H1 (cell line): ENCODE measurements around the gene FAM181A. TPM values are rescaled to one million over a fixed set of nuclear protein-coding genes. Genes with fewer than 3 reads are reported as not detected.

Experiments
- CTCF ChIA-PET: fragments of 300-600 bp; sonication (Branson Sonifier 250); formaldehyde crosslinking; loops from one replicate; lab custom pipeline; 2021; ENCODE audit not compliant: partially characterized antibody; lab: Charles Lee
- POLR2A ChIA-PET: fragments of 300-600 bp; sonication (Branson Sonifier 250); formaldehyde crosslinking; loops from one replicate; lab custom pipeline; 2021; ENCODE audit warnings: inconsistent platforms; ENCODE audit not compliant: partially characterized antibody; lab: Charles Lee
- DNase-seq, 2 experiments: peaks; one replicate each; pipeline versions ENCODE4 v3.0.0 to v3.0.0-alpha.2; 2010 to 2022; ENCODE audit warnings: low spot score in 2 of 2, low read depth in 1 of 2, mixed read lengths in 1 of 2
- FAIRE-seq: peaks from 2 replicates; lab custom pipeline; 2011; peaks lifted over from hg19 to GRCh38; lab: Jason Lieb, UNC
- H2AFZ ChIP-seq: 2 replicates; pipeline ENCODE4 v1.8.1; 2012; ENCODE audit warnings: low read length, inconsistent platforms
- H2AK5ac ChIP-seq: 2 replicates; pipeline ENCODE4 v1.6.1; 2013; ENCODE audit warnings: low read depth, low read length
- H2BK120ac ChIP-seq: replicated peaks from 2 replicates; pipeline ENCODE3; 2013; ENCODE audit warnings: low read depth, low read length, inconsistent platforms
- H2BK12ac ChIP-seq: 2 replicates; pipeline ENCODE4 v1.6.1; 2013; ENCODE audit warnings: low read depth, low read length
- H2BK15ac ChIP-seq: 2 replicates; pipeline ENCODE4 v1.6.1; 2013; ENCODE audit warnings: low read length
- H2BK20ac ChIP-seq: 2 replicates; pipeline ENCODE4 v1.6.1; 2013; ENCODE audit warnings: low read length
- H2BK5ac ChIP-seq: 2 replicates; pipeline ENCODE4 v1.6.1; 2013; ENCODE audit warnings: low read depth, low read length
- H3K14ac ChIP-seq: 2 replicates; pipeline ENCODE4 v1.6.1; 2013; ENCODE audit warnings: inconsistent platforms; ENCODE audit not compliant: insufficient read length
- H3K18ac ChIP-seq: 2 replicates; pipeline ENCODE4 v1.6.1; 2013; ENCODE audit warnings: low read length; ENCODE audit errors: extremely low read depth
- H3K23ac ChIP-seq: 2 replicates; pipeline ENCODE4 v1.6.1; 2013; ENCODE audit warnings: inconsistent platforms; ENCODE audit not compliant: insufficient read length
- H3K23me2 ChIP-seq: 2 replicates; pipeline ENCODE4 v1.6.1; 2013; ENCODE audit warnings: low read depth, low read length
- H3K27ac ChIP-seq: 2 replicates; pipeline ENCODE4 v1.6.1; 2011; ENCODE audit warnings: low read depth, low read length, inconsistent platforms
- H3K27me3 ChIP-seq, 4 experiments: replicated peaks in 1 of 4; 1 replicate in 1 of 4; 2 replicates in 3 of 4; pipeline versions ENCODE4 v1.6.1 to v1.8.1; 2011 to 2013; ENCODE audit warnings: low read length in 3 of 4, mild to moderate bottlenecking in 3 of 4, inconsistent platforms in 2 of 4, mixed read lengths in 2 of 4, moderate library complexity in 1 of 4; ENCODE audit not compliant: control insufficient read depth in 3 of 4, insufficient read depth in 3 of 4; ENCODE audit errors: extremely low read depth in 1 of 4
- H3K36me3 ChIP-seq, 4 experiments: 2 replicates each; pipeline versions ENCODE4 v1.6.1 to v1.8.1; 2011 to 2013; ENCODE audit warnings: mild to moderate bottlenecking in 4 of 4, low read length in 3 of 4, moderate library complexity in 2 of 4, control low read depth in 1 of 4, inconsistent platforms in 1 of 4; ENCODE audit not compliant: insufficient read depth in 4 of 4, control insufficient read depth in 2 of 4
- H3K4ac ChIP-seq: replicated peaks from 2 replicates; pipeline ENCODE3; 2013; ENCODE audit warnings: low read length, low read depth, mixed read lengths, inconsistent platforms; ENCODE audit not compliant: insufficient read length
- H3K4me1 ChIP-seq, 4 experiments: replicated peaks in 1 of 4; 1 replicate in 1 of 4; 2 replicates in 3 of 4; pipeline versions ENCODE4 v1.6.1 to v1.8.1; 2011 to 2013; ENCODE audit warnings: low read length in 3 of 4, inconsistent platforms in 2 of 4, mixed read lengths in 1 of 4; ENCODE audit not compliant: insufficient read depth in 4 of 4, control insufficient read depth in 3 of 4
- H3K4me2 ChIP-seq, 2 experiments: 2 replicates each; pipeline versions ENCODE4 v1.6.1 to v1.8.1; 2011 to 2013; ENCODE audit warnings: low read depth in 2 of 2, low read length in 2 of 2, control low read depth in 1 of 2, inconsistent platforms in 1 of 2, mild to moderate bottlenecking in 1 of 2; ENCODE audit not compliant: insufficient read depth in 1 of 2
- H3K4me3 ChIP-seq, 4 experiments: fragments of 200-600, 300-600 bp in 1 of 4; sonication (generic), shearing (Covaris generic), sonication (Bioruptor Twin) in 1 of 4; 2 replicates each; pipeline versions ENCODE4 v1.5.1 to v1.8.1; 2011 to 2016; ENCODE audit warnings: low read length in 4 of 4, low read depth in 3 of 4, control low read depth in 2 of 4, inconsistent platforms in 2 of 4, mild to moderate bottlenecking in 2 of 4, mixed read lengths in 1 of 4, moderate library complexity in 1 of 4; ENCODE audit not compliant: insufficient read depth in 2 of 4; ENCODE audit errors: extremely low read depth in 1 of 4
- H3K56ac ChIP-seq: replicated peaks from 2 replicates; pipeline ENCODE3; 2013; ENCODE audit warnings: low read depth, mild to moderate bottlenecking, mixed read lengths, low read length, inconsistent platforms; ENCODE audit not compliant: insufficient read length
- H3K79me1 ChIP-seq: 2 replicates; pipeline ENCODE4 v1.6.1; 2013; ENCODE audit warnings: low read depth, low read length, control low read depth
- H3K79me2 ChIP-seq, 2 experiments: 2 replicates each; pipeline versions ENCODE4 v1.6.1 to v1.8.1; 2012 to 2013; ENCODE audit warnings: low read length in 2 of 2, mild to moderate bottlenecking in 2 of 2, inconsistent platforms in 1 of 2; ENCODE audit not compliant: insufficient read depth in 2 of 2, control insufficient read depth in 1 of 2
- H3K9ac ChIP-seq, 4 experiments: replicated peaks in 1 of 4; 1 replicate in 1 of 4; 2 replicates in 3 of 4; pipeline versions ENCODE4 v1.6.1 to v1.8.1; 2011 to 2013; ENCODE audit warnings: low read depth in 3 of 4, low read length in 3 of 4, control low read depth in 2 of 4, mild to moderate bottlenecking in 2 of 4, moderate library complexity in 2 of 4, inconsistent platforms in 1 of 4; ENCODE audit errors: extremely low read depth in 1 of 4
- H3K9me3 ChIP-seq, 2 experiments: 2 replicates each; pipeline versions ENCODE4 v1.6.1 to v1.8.1; 2012 to 2013; ENCODE audit warnings: mild to moderate bottlenecking in 2 of 2, moderate library complexity in 2 of 2, control low read depth in 1 of 2, inconsistent platforms in 1 of 2, low read depth in 1 of 2, low read length in 1 of 2, mixed read lengths in 1 of 2; ENCODE audit not compliant: insufficient read depth in 2 of 2
- H4K20me1 ChIP-seq, 2 experiments: replicated peaks in 1 of 2; 2 replicates each; pipeline versions ENCODE3 to v1.8.1; 2011 to 2013; ENCODE audit warnings: inconsistent platforms in 2 of 2, low read length in 2 of 2, mild to moderate bottlenecking in 1 of 2; ENCODE audit not compliant: insufficient read depth in 2 of 2, control insufficient read depth in 1 of 2
- H4K5ac ChIP-seq: 2 replicates; pipeline ENCODE4 v1.6.1; 2013; ENCODE audit warnings: low read length, low read depth, mixed read lengths, inconsistent platforms; ENCODE audit not compliant: insufficient read length
- H4K8ac ChIP-seq: 2 replicates; pipeline ENCODE4 v1.8.0; 2013; ENCODE audit warnings: mild to moderate bottlenecking, moderate library complexity, low read length, inconsistent platforms; ENCODE audit not compliant: insufficient read depth; ENCODE audit errors: extremely low read depth
- H4K91ac ChIP-seq: replicated peaks from 2 replicates; pipeline ENCODE3; 2013; ENCODE audit warnings: low read length, mixed read lengths, inconsistent platforms; ENCODE audit not compliant: insufficient read length
- BRCA1 ChIP-seq: IDR thresholded peaks from 2 replicates; pipeline ENCODE4 v1.6.1; 2012; ENCODE audit warnings: low read depth, low read length, improper control_type of control experiment
- KDM1A ChIP-seq: fragments of 200-600, 300-600 bp; sonication (generic); IDR thresholded peaks from 2 replicates; pipeline ENCODE4 v1.7.1; 2016; ENCODE audit warnings: mild to moderate bottlenecking, low read length, borderline replicate concordance
- WGBS, 2 experiments: shearing (Covaris generic) in 1 of 2; methylation state at CpG; one replicate each; pipeline versions ENCODE4 v1.1.6 to v1.1.7; 2013 to 2015; ENCODE audit warnings: low lambda C conversion rate in 2 of 2, mixed read lengths in 2 of 2, inconsistent platforms in 1 of 2, low coverage in 1 of 2, missing lambda C conversion rate in 1 of 2; ENCODE audit not compliant: insufficient replicate concordance in 2 of 2, insufficient coverage in 1 of 2, insufficient read length in 1 of 2; ENCODE audit errors: extremely low coverage in 1 of 2, missing lambda C conversion rate in 1 of 2; 5-methylcytosine and 5-hydroxymethylcytosine counted together
- polyA plus RNA-seq, 7 experiments: library from polyadenylated mRNA; depleted of rRNA in 3 of 7; stranded (reverse) in 5 of 7; unstranded in 2 of 7; fragments of >200 nt in 5 of 7; fragments of 200-250 nt in 2 of 7; gene quantifications; 1 replicate in 5 of 7; 2 replicates in 1 of 7; 4 replicates in 1 of 7; pipeline versions ENCODE4 v1.2.1 to v1.2.3, GENCODE V29; 2011 to 2013; ENCODE audit warnings: missing spikeins in 2 of 7, mixed read lengths in 2 of 7
- total RNA-seq: library from RNA; stranded (reverse); fragmentation: NEBNext Ultra II Directional; extraction: Animal tissue kit (Norgen Biotek cat#: 25700); gene quantifications from 2 replicates; pipeline ENCODE4 v1.2.1, GENCODE V29; 2021

Gene FAM181A
- total and polyA plus RNA-seq, 2 of the 8 experiments (the other 6 are each of a cell fraction or from before 2014, with no cell fraction given), result not detected

GRCh38 chr14:93958567-93959238 lies 31.6 kb downstream of the FAM181A start:
- Histone ChIP-seq H3K4me1 (peaks cover 0 to 15% (median 8%) of the 10 kb centered on the region in 4 experiments; a peak in 5 of 7 replicates), H3K4ac (peak overlapping the region; percentile 49), H3K18ac (peak overlapping the region; percentile 39; the same call in 1 of the 2 replicates), H2BK20ac (no peak overlapping the region), H2AFZ (no peak overlapping the region), H3K14ac (no peak overlapping the region), H3K79me2 (no peaks in the 10 kb centered on the region), H2BK5ac (0 out of 2 replicates have a peak overlapping the region, but pooled peaks have one; percentile 13), H3K36me3 (no peaks in the 10 kb centered on the region), H2AK5ac (peak overlapping the region; percentile 71; the same call in 1 of the 2 replicates), H3K56ac (no peak overlapping the region), H2BK15ac (peak overlapping the region; percentile 8; the same call in 1 of the 2 replicates), H3K79me1 (no peaks in the 10 kb centered on the region), H3K9me3 (no peaks in the 10 kb centered on the region), H4K5ac (no peak overlapping the region), H3K23me2 (no peaks in the 10 kb centered on the region), H2BK120ac (no peak overlapping the region), H3K9ac (no peak overlapping the region; a peak in 1 of 7 replicates), H2BK12ac (0 out of 2 replicates have a peak overlapping the region, but pooled peaks have one; percentile 80), H3K23ac (no peak overlapping the region), H4K8ac (no peak overlapping the region; the same call in 1 of the 2 replicates), H3K27me3 (peaks cover 0 to 1% (median 0%) of the 10 kb centered on the region in 4 experiments; a peak in 1 of 7 replicates), H4K91ac (peak overlapping the region; percentile 62), H3K4me2 (peak overlapping the region in 1 of 2 experiments; percentile 26; a peak in 1 of 4 replicates), H3K27ac (no peak overlapping the region; the same call in 1 of the 2 replicates), H4K20me1 (no peaks in the 10 kb centered on the region), H3K4me3 (no peak overlapping the region)
- 0 out of 2 replicates have a peak, but pooled peaks have one; percentile 63 for TF ChIP-seq KDM1A
- TF ChIP-seq BRCA1, result no peak
- WGBS, 2 experiments, result 92% methylated on average over 7 of the region's 7 CpGs; no CpG with 5 or more reads in 1 of the 2 experiments
- no peak for FAIRE-seq
- POLR2A ChIA-PET, result no interaction called here
- CTCF ChIA-PET, result interaction anchor here (0.8 to 8.0 kb wide), 9 partner anchors 12 to 178 kb away, joined by 3 to 37 read pairs (median 6); no protein-coding TSS in a partner anchor
- no peak for DNase-seq
